Astrocyte of the spinal cord (primary cell): ENCODE data around the gene ALDH1B1.
"Not testable (repeated sequence)": the region's sequence is repeated elsewhere in the genome, so short reads cannot be mapped to it uniquely, and the experiment has no call there.

ENCODE experiments used
- DNase-seq: peaks from one replicate; pipeline ENCODE4 v3.0.0; 2011; ENCODE audit warnings: low read depth, low spot score
- H3K4me3 ChIP-seq: 2 replicates; pipeline ENCODE4 v1.5.1; 2011; ENCODE audit warnings: low read depth, mild to moderate bottlenecking, low read length, moderate library complexity
- CTCF ChIP-seq: IDR thresholded peaks from 2 replicates; pipeline ENCODE4 v1.5.1; 2012; ENCODE audit warnings: low read depth, mild to moderate bottlenecking, low read length, inconsistent platforms
- in situ Hi-C: cut with HindIII; loops from 2 replicates; pipeline ENCODE4 v1.10.0; 2017; ENCODE audit warnings: low sequenced_read_pairs

The ALDH1B1 gene

GRCh38 chr9:38391278-38392118 is 1.0 kb upstream of the ALDH1B1 start:
- no peak for DNase-seq
- in situ Hi-C loops = no loop called here
- no peak for TF ChIP-seq CTCF
- no peak overlapping the region for H3K4me3 ChIP-seq

- in situ Hi-C loops = no loop called here
- no peak for TF ChIP-seq CTCF
These were observed 760 bp downstream of the ALDH1B1 start for GRCh38 chr9:38393128-38393796.

GRCh38 chr9:38394416-38394815 is 1.9 kb downstream of the ALDH1B1 start:
- no peak for DNase-seq
- H3K4me3 ChIP-seq = no peak overlapping the region
- TF ChIP-seq CTCF = no peak
- in situ Hi-C loops = no loop called here

More at GRCh38 chr9:38393128-38393796, 760 bp downstream of the ALDH1B1 start:
- H3K4me3 ChIP-seq = peak overlapping the region; percentile 85
- no peak for DNase-seq

GRCh38 chr9:38395653-38396370 is 3.3 kb downstream of the ALDH1B1 start:
- in situ Hi-C loops = no loop called here
- H3K4me3 ChIP-seq = no peak overlapping the region
- TF ChIP-seq CTCF = no peak
- DNase-seq = no peak

GRCh38 chr9:38396371-38396671 is 3.8 kb downstream of the ALDH1B1 start:
- in situ Hi-C loops = no loop called here
- no peak for TF ChIP-seq CTCF
- DNase-seq = no peak
- no peak overlapping the region for H3K4me3 ChIP-seq

- in situ Hi-C loops, H3K4me3 ChIP-seq, DNase-seq: not testable (repeated sequence)
These were observed 6.7 kb downstream of the ALDH1B1 start for GRCh38 chr9:38399191-38399590.

GRCh38 chr9:38401994-38402393 is 9.5 kb downstream of the ALDH1B1 start:
- H3K4me3 ChIP-seq = no peak overlapping the region
- no peak for DNase-seq
- TF ChIP-seq CTCF = no peak
- in situ Hi-C loops = no loop called here
